IMR-90 (cell line): ENCODE results near the gene STEAP4. TPM values are rescaled to one million over a fixed set of nuclear protein-coding genes. Genes with fewer than 3 reads are reported as not detected.

Experiments
- ATAC-seq: fragments of 200-7000 bp; cut with Tn5 transposase; 2 replicates; pipeline ENCODE4 v1.9.1; 2020; ENCODE audit warnings: low read depth, mild to moderate bottlenecking, moderate library complexity
- BruUV-seq: library from RNA; stranded (reverse); fragments of 400-500 nt; replicated peaks from 2 replicates; lab custom pipeline; 2021; lab: Mats Ljungman, UMichigan
- CTCF ChIA-PET: fragments of 300-600 bp; formaldehyde crosslinking; extraction: SDS; loops from one replicate; lab custom pipeline; 2021; ENCODE audit warnings: antibody characterized with exemption; lab: Yijun Ruan, JAX
- POLR2A ChIA-PET: fragments of 300-600 bp; sonication (Branson Sonifier 250); formaldehyde crosslinking; loops from one replicate; lab custom pipeline; 2022; ENCODE audit warnings: antibody characterized with exemption; ENCODE audit not compliant: unreplicated experiment; lab: Charles Lee
- DNase-seq: peaks from one replicate; pipeline ENCODE4 v3.0.0; 2013
- H2AFZ ChIP-seq: replicated peaks from 2 replicates; pipeline ENCODE3; 2013; ENCODE audit warnings: low read length, mild to moderate bottlenecking; ENCODE audit not compliant: poor library complexity
- H2AK5ac ChIP-seq: 2 replicates; pipeline ENCODE4 v1.6.1; 2013; ENCODE audit warnings: low read depth, low read length, inconsistent platforms
- H2AK9ac ChIP-seq: replicated peaks from 2 replicates; pipeline ENCODE3; 2013; ENCODE audit warnings: mild to moderate bottlenecking, low read depth, low read length, moderate library complexity; ENCODE audit not compliant: poor library complexity
- H2BK120ac ChIP-seq: 2 replicates; pipeline ENCODE4 v1.6.1; 2013; ENCODE audit warnings: low read depth, low read length, inconsistent platforms
- H2BK15ac ChIP-seq: 3 replicates; pipeline ENCODE4 v1.6.1; 2013; ENCODE audit warnings: low read depth, low read length, inconsistent platforms
- H2BK20ac ChIP-seq: 2 replicates; pipeline ENCODE4 v1.6.1; 2013; ENCODE audit warnings: low read depth, mild to moderate bottlenecking, inconsistent platforms, low read length, moderate library complexity
- H2BK5ac ChIP-seq: 2 replicates; pipeline ENCODE4 v1.6.1; 2013; ENCODE audit warnings: mild to moderate bottlenecking, low read depth, low read length, inconsistent platforms; ENCODE audit not compliant: poor library complexity, severe bottlenecking
- H3K14ac ChIP-seq: replicated peaks from 2 replicates; pipeline ENCODE4 v1.6.1; 2013; ENCODE audit warnings: low read depth, low read length, inconsistent platforms
- H3K18ac ChIP-seq: 2 replicates; pipeline ENCODE4 v1.6.1; 2013; ENCODE audit warnings: low read depth, low read length, control low read depth
- H3K23ac ChIP-seq: 2 replicates; pipeline ENCODE4 v1.6.1; 2013; ENCODE audit warnings: low read depth, low read length, inconsistent platforms
- H3K27ac ChIP-seq: 2 replicates; pipeline ENCODE4 v1.5.1; 2013; ENCODE audit warnings: mild to moderate bottlenecking, control low read depth, low read length; ENCODE audit not compliant: insufficient read depth
- H3K27me3 ChIP-seq: 2 replicates; pipeline ENCODE4 v1.6.1; 2013; ENCODE audit warnings: low read length; ENCODE audit not compliant: control insufficient read depth, insufficient read depth
- H3K36me3 ChIP-seq: 2 replicates; pipeline ENCODE4 v1.6.1; 2013; ENCODE audit warnings: low read length, mixed read lengths; ENCODE audit not compliant: control insufficient read depth, insufficient read depth
- H3K4ac ChIP-seq: 2 replicates; pipeline ENCODE4 v1.6.1; 2013; ENCODE audit warnings: low read depth, low read length, inconsistent platforms
- H3K4me1 ChIP-seq: 2 replicates; pipeline ENCODE4 v1.6.1; 2013; ENCODE audit warnings: low read length, mixed read lengths; ENCODE audit not compliant: control insufficient read depth, insufficient read depth
- H3K4me2 ChIP-seq: 2 replicates; pipeline ENCODE4 v1.6.1; 2013; ENCODE audit warnings: low read depth, mild to moderate bottlenecking, control low read depth, low read length, moderate library complexity
- H3K4me3 ChIP-seq: 2 replicates; pipeline ENCODE4 v1.5.1; 2013; ENCODE audit warnings: low read depth, mild to moderate bottlenecking, control low read depth, low read length, moderate library complexity; ENCODE audit not compliant: insufficient read depth
- H3K56ac ChIP-seq: 2 replicates; pipeline ENCODE4 v1.6.1; 2013; ENCODE audit warnings: low read length, inconsistent platforms; ENCODE audit not compliant: insufficient read depth; ENCODE audit errors: extremely low read depth
- H3K79me1 ChIP-seq, 2 experiments: 2 replicates each; pipeline ENCODE4 v1.6.1; 2013; ENCODE audit warnings: low read length in 2 of 2, inconsistent platforms in 1 of 2, low read depth in 1 of 2
- H3K9ac ChIP-seq: 2 replicates; pipeline ENCODE4 v1.6.1; 2013; ENCODE audit warnings: low read depth, low read length, control low read depth
- H3K9me1 ChIP-seq: 2 replicates; pipeline ENCODE4 v1.6.1; 2013; ENCODE audit warnings: low read length, inconsistent platforms; ENCODE audit not compliant: insufficient read depth
- H3K9me3 ChIP-seq: 2 replicates; pipeline ENCODE4 v1.6.1; 2013; ENCODE audit warnings: low read length; ENCODE audit not compliant: control insufficient read depth, insufficient read depth
- H4K20me1 ChIP-seq: 2 replicates; pipeline ENCODE4 v1.6.1; 2013; ENCODE audit warnings: low read length, inconsistent platforms; ENCODE audit not compliant: insufficient read depth
- H4K5ac ChIP-seq: 2 replicates; pipeline ENCODE4 v1.6.1; 2013; ENCODE audit warnings: mild to moderate bottlenecking, low read depth, low read length, control low read depth
- H4K8ac ChIP-seq, 2 experiments: 2 replicates each; pipeline ENCODE4 v1.6.1; 2013; ENCODE audit warnings: low read depth in 2 of 2, low read length in 2 of 2, control low read depth in 1 of 2, inconsistent platforms in 1 of 2
- H4K91ac ChIP-seq: 2 replicates; pipeline ENCODE4 v1.6.1; 2013; ENCODE audit warnings: low read depth, low read length, inconsistent platforms; ENCODE audit not compliant: insufficient read depth
- MXI1 ChIP-seq: IDR thresholded peaks from 2 replicates; pipeline ENCODE4 v1.6.1; 2012; ENCODE audit warnings: low read depth, mild to moderate bottlenecking, low read length, moderate library complexity, borderline replicate concordance
- WGBS, 2 experiments: methylation state at CpG; one replicate each; pipeline versions ENCODE4 v1.1.5 to v1.1.7; 2013; ENCODE audit warnings: missing lambda C conversion rate in 2 of 2; ENCODE audit not compliant: insufficient read length in 1 of 2; ENCODE audit errors: extremely low coverage in 2 of 2; 5-methylcytosine and 5-hydroxymethylcytosine counted together
- dilution Hi-C: fragments of 300-500 bp; cut with HindIII; formaldehyde crosslinking; loops from one replicate; pipeline ENCODE4 v1.14.3; 2018; ENCODE audit warnings: low sequenced_read_pairs; ENCODE audit not compliant: unreplicated experiment
- in situ Hi-C: fragments of 300-500 bp; cut with MboI; formaldehyde crosslinking; loops from 3 replicates; pipeline ENCODE4 v1.14.3; 2019; ENCODE audit warnings: low sequenced_read_pairs, inconsistent platforms, mixed read lengths
- intact Hi-C: fragments of 100-400 bp; cut with micrococcal nuclease; formaldehyde crosslinking; loops from 2 replicates; pipeline ENCODE4 v1.10.0; 2022
- polyA plus RNA-seq, 3 experiments: library from polyadenylated mRNA; depleted of rRNA; stranded (reverse); fragments of >200 nt; gene quantifications; 2 replicates each; pipeline ENCODE4 v1.2.3, GENCODE V29; 2012; ENCODE audit warnings: low replicate concordance in 1 of 3
- total RNA-seq: library from RNA; depleted of rRNA; stranded (reverse); fragments of >200 nt; gene quantifications from 2 replicates; pipeline ENCODE4 v1.2.3, GENCODE V29; 2012

The STEAP4 gene
- total and polyA plus RNA-seq, 2 of the 4 experiments (the other 2 are of a cell fraction), result not detected

DNA sequence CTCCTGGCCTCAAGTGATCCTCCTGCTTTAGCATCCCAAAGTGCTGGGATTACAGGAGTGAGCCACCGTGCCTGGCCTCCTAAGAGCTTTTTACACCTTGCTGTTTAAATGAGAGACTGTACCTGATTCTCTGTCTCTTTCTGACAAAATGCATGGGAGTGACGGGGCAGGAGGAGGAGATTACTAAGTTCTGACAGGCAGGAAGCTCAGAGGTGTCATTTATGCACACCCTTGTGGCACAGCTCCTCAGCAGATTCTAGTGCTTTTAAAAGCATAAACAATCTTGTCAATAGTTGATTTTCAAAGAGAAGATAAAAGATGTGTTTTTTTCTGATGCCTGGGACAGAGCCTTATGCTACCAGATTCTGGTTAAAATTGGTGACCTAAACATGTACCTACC is 39.7 kb upstream of the STEAP4 start:
- Histone ChIP-seq H4K8ac (no peak overlapping the region), H4K91ac (no peak overlapping the region), H2AFZ (no peak overlapping the region), H4K20me1 (no peaks in the 10 kb centered on the region), H3K14ac (no peak overlapping the region), H3K23ac (no peak overlapping the region), H2AK5ac (no peak overlapping the region), H2BK120ac (no peak overlapping the region), H3K4me2 (no peak overlapping the region), H3K9me3 (no peaks in the 10 kb centered on the region), H3K27ac (no peak overlapping the region), H3K56ac (no peak overlapping the region), H2AK9ac (no peak overlapping the region), H3K36me3 (no peaks in the 10 kb centered on the region), H3K4me1 (no peaks in the 10 kb centered on the region), H2BK15ac (no peak overlapping the region), H3K27me3 (no peaks in the 10 kb centered on the region), H3K4me3 (no peak overlapping the region), H4K5ac (no peak overlapping the region), H3K9ac (no peak overlapping the region), H3K9me1 (no peaks in the 10 kb centered on the region), H3K18ac (no peak overlapping the region), H3K4ac (no peak overlapping the region), H2BK20ac (no peak overlapping the region), H2BK5ac (no peak overlapping the region), H3K79me1 (no peaks in the 10 kb centered on the region)
- ChIA-PET CTCF (no interaction called here), POLR2A (no interaction called here)
- ATAC-seq (no peak), DNase-seq (no peak)
- no peak for TF ChIP-seq MXI1
- dilution Hi-C loops (no loop called here), in situ Hi-C loops (no loop called here), intact Hi-C loops (no loop called here)
- no CpG with 5 or more reads among the region's 2 CpGs for WGBS, 2 experiments
- BruUV-seq, result no TSS peak
